HG03097 (cell line): ENCODE results near the gene FOXP1.

Source experiments
- ATAC-seq: cut with Tn5 transposase; IDR thresholded peaks from one replicate; pipeline ENCODE4 v1.9.1; 2021; ENCODE audit not compliant: unreplicated experiment, low FRiP score

The FOXP1 gene

DNA sequence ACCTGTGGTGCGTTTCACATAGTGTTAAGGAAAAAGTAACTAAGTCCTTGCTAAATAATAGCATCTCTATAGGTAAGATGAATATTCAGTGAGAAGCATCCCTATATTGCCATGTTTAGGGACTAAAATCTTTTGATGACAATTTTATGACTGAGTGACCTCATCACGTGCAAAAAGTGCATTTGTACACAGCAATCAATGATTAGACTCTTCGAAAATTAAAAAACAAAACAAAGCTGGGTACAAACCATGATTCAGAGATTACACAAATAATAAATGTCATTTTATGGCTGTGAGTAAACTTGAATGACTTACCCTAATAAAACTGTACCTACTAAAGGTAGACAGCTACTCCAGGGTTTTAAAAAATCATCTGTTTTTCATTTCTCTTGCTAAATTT is 505.3 kb downstream of the FOXP1 start:
- no peak for ATAC-seq

GRCh38 chr3:71077070-71077469 is 506.5 kb downstream of the FOXP1 start:
- no peak for ATAC-seq

- no peak for ATAC-seq
Observed at GRCh38 chr3:71076361-71077002, 507.0 kb downstream of the FOXP1 start.

GRCh38 chr3:71075494-71075893 is 508.0 kb downstream of the FOXP1 start:
- no peak for ATAC-seq

GRCh38 chr3:71074423-71074822 is 509.1 kb downstream of the FOXP1 start:
- ATAC-seq: no peak

GRCh38 chr3:71072986-71073385 is 510.5 kb downstream of the FOXP1 start:
- no peak for ATAC-seq

- ATAC-seq: no peak
Observed at GRCh38 chr3:71072287-71072686, 511.2 kb downstream of the FOXP1 start.

DNA sequence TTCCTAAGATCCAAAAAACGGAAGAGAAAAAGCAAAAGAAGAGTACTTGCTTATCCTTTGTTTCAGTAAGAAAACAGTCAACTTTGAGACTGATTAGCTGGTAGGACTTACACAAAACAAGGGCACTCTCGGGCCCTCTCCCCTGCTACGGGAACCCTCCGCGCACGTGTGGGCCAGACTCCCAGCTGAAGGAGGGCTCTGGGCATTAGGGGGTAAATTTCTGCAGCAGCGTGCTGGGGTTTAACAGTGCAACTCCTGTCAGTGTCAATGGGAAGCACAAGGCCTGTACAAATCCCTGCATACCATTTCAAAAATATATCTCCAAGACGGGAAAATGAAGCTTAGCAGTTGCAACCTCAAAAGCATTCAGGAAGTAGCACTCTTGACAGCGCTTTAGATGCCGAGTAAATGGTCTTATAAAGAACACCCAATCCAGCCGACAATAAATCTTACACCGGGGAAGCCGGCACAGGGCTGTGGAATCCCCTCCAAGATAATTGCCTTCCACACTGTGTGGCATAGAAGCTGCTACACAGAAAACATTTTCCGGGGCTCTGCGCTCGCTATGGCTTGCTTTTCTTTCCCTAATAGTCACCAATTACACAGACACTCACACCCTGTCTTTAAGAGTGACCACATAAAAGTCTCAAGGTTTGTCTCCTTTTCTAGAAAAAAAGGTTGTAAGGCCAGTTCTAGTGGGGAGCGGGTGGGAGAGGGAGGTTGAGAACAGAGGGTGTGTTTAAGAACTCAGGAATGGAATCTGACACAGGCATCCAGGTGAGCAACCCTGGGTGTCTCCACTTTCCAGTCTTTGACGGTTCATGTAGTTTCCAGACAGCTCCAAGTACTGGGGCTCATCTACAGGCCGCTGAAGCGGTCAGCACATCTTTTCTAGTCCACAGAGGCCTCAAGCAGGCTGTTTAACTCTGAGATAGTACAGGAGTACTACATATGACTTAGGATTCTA is 512.7 kb downstream of the FOXP1 start:
- ATAC-seq: no peak

DNA sequence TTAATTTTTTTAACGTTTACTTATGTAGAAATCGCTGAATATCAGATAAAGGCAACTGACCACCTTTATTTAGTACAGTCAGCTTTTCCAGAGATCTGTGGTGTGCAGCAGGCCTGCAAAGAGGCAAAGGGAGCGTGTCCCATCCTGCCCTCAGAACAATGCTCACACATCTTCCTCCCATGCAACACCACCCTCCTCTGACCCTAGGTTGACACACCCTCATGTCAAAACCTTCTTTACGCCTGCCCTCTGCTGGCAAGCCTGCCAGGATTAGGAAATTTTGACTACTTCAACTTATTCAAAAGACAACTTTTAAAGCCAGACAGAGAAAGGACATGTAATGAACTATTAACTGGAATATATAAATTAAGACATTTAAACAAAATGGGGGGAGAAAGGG is 513.7 kb downstream of the FOXP1 start:
- ATAC-seq: no peak

DNA sequence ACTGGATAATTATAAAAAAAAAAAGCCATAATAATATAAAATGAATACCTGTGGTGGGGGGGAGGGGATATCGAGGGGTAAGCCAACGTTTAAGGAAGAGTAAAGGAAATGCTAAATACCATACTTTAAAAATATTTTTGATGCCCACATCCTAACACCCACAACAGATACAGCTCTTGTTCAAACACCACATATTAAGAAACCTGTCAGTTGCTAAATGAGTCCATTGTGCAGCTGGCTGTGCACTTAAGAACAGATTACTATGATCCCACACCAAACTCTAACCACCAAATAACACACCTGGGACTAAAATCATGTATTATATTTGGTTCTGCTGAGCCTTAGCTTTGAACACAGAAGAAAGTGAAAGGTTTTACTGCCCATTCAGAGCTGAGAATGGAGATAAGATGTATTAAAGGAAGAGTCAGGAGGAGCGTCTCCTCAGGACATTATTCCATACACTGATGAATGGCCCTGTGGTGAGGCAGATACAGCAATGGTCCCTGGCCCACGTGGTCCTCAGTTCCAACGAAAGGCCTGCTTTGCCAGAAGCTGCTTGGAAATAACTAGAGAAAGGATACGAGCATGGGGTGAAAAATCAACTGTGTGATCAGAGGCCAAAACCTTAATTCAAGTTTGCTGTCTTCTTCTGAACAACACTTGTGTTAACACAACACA is 515.4 kb downstream of the FOXP1 start:
- ATAC-seq: no peak

DNA sequence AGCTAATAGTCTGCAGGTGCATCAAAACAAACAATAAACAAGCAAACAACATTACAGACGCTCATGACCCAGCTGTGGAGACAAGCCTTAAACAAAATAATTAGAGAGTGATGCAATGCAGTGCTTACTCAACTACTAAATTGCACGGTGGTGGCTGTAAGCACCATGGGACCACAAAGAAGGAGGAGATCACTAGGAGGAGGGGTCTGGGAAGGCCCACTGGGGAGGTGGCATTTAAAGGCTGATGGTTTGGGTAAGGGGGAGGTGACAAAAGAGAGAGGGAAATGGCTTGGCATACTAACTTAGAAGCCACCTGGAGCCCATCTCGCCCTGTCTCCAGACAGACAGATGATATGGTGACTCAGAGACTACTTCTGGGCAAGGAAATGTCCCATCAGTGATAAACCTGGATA is 516.7 kb downstream of the FOXP1 start:
- ATAC-seq: no peak

GRCh38 chr3:71066356-71066755 is 517.2 kb downstream of the FOXP1 start:
- no peak for ATAC-seq

- no peak for ATAC-seq
Observed at GRCh38 chr3:71065764-71066013, 517.8 kb downstream of the FOXP1 start.

DNA sequence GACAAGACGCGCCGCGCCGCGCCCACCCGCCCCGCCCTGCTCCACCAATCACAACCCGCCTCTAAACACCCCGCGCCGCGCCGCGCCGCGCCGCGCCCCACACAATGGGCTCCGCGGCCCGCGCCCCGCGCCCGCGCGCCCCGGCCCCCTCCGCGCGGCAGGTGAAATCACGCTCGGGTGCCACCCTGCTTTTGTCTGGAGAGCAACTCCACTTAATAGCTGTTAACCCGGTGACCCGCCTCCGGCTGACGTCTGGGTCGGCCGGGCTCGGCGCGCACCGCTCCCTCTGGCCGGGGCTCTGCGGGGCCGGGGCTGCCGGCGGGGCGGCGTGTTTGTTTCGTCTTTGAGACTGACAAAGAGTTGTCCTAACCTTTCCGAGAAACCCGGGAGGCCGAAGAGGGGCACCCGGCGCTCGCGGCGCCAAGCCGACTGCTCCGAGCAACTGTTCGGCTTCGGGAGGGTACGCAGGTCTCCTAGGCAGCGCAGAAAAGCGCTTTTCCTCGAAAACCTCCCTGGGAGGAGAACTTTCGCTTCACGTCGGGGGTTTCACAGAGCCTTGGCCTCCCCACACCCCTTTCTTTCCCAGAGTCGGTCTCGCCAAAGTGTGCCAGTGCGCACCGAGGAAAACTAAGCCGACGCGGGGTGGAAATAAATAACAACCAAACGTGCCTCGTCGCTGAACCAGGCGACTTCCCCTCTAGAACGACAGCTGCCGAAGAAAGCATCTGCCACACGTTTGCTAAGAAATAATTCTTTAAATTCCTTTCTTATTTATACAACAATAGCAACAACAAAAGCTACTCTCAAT is 518.4 kb downstream of the FOXP1 start:
- ATAC-seq: no peak

GRCh38 chr3:71064291-71064955 is 519.1 kb downstream of the FOXP1 start:
- no peak for ATAC-seq

GRCh38 chr3:71063773-71064290 is 519.7 kb downstream of the FOXP1 start:
- ATAC-seq: no peak

- ATAC-seq: no peak
Observed at GRCh38 chr3:71062952-71063772, 520.4 kb downstream of the FOXP1 start.

DNA sequence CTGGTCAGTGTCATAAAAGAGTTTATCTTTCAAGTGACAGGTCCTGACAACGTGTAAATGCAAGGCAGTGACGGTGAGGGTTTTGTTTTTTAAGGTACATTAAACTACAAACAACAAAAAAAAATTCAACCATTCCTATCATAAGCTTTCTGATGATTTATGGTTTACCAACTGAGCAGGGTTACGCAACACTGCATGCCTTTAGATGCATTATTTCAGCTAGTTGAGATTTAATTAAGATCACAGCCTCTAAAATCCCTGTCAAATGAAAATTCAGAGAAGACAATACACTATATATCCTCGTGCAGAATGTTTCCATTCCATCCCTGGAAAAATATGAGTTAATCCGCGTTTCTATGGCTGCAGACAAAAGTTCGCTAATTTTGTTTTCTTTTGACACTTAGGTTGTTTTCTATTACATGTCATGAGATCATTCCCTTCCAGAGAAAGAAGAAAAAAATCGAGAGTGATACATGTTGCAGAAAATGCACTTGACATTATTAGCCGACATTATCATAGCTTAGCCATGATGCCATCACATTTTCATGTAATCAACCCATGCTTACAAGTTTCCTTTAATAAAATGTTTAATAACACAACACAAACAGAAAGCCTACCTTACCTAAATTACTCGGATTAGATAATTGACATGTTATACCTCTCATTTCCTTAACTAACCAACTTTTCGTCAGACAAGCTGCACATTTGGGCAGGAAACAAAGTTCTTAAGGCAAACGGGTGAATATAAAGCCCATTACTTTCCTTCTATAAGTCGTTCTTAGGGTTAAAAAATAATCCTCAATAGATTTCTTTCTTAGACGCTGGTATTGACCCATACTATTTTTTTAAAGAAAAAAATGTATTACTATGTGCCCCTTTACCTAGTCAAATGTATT is 521.2 kb downstream of the FOXP1 start:
- ATAC-seq: no peak
